NCI-H187 (cell line): Measurements from ENCODE around the gene FCMR.
A peak's percentile ranks its signal among the peaks of the same experiment; 100 is the strongest.
"Not testable (repeated sequence)": the region's sequence is repeated elsewhere in the genome, so short reads cannot be mapped to it uniquely, and the experiment has no call there.

ENCODE experiments used
- DNase-seq, 2 experiments: peaks; one replicate each; lab custom pipeline; 2025; lab: John Stamatoyannopoulos, UW

The FCMR gene

DNA sequence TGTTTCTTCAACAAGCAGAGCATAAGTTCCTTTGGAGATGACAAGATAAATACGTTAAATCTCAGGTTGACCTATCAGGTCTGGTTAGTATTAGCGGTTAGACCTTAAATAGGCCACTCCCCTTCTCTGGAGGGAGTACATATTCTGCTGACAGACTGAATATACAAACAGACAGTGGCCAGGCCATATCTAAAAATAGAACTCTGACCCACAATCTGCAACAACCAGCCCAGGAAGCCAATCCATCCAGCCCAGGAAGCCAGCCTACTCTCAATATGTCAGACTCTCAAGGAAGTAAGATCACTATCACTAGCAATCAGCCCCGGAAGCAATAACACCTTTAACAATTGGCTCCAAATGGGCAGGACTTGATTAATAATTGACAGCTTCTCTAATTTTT is 49.6 kb downstream of the FCMR start:
- DNase-seq: no peak

DNA sequence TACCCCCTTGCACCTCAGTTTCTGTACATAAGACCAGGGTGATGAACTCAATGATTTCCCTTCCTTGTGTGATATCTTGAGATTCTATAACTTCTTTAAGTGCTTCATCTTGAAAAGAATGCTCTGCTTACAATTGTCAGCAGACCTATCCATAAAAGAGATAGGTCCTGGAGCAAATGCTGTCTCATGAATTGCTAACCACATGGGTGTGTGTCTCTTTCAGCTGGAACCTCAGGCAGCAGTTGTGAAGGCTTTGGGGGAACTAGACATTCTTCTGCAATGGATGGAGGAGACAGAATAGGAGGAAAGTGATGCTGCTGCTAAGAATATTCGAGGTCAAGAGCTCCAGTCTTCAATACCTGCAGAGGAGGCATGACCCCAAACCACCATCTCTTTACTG is 53.5 kb downstream of the FCMR start:
- DNase-seq: no peak

DNA sequence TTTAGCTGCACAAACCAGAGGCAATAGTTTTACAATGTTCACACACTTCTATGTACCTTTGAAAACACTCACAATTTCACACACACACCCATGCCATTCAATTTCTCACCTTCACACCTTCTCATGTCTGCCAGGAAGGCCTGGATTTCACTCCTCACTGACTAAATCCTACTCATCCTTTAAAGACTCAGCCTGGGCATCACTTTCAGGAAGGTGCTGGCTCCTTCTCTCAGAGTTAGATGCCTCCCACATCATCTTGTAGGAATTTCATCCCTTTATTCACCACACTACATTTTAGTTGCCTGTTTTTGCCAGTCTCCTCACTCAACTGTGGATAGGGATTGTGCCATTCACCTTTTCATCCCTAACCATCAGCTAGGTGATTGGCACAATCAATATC is 54.0 kb downstream of the FCMR start:
- DNase-seq: no peak

DNA sequence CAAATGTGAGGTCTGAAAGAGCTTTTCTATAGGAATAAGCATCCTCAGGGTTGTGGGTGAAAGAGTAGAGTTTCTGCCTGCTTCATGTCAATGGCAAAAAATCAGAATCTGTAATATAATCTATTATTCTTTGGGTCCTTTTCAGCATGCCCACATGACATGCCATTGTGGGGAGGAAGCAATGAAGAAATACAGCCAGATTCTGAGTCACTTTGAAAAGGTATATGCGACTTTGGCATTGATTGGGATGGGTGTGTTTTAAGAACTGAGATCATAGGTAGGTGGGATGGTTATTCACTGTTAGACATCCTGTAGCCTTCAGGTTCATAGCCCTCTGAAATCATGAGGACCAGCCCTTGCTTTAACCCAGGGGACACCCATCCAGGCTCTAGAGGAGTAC is 54.5 kb downstream of the FCMR start:
- no peak for DNase-seq

DNA sequence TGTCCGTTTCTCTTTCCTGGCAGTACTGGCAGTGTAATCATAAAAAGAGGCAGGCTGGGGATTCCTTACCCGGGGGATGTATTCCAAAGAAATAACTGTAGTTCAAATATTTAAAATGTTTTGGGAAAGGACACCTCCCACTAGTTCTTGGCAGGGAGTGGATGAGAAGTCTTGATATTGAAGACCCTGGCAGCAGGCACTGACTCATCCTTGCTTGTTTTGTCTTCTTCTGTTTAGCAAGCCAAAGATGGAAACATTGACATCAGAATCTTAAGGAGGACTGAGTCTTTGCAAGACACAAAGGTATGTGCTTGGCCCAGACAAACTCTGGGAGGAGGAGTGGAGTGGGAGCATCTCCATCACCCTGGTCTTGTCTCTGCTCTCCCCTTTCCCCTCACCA is 55.7 kb downstream of the FCMR start:
- no peak for DNase-seq

DNA sequence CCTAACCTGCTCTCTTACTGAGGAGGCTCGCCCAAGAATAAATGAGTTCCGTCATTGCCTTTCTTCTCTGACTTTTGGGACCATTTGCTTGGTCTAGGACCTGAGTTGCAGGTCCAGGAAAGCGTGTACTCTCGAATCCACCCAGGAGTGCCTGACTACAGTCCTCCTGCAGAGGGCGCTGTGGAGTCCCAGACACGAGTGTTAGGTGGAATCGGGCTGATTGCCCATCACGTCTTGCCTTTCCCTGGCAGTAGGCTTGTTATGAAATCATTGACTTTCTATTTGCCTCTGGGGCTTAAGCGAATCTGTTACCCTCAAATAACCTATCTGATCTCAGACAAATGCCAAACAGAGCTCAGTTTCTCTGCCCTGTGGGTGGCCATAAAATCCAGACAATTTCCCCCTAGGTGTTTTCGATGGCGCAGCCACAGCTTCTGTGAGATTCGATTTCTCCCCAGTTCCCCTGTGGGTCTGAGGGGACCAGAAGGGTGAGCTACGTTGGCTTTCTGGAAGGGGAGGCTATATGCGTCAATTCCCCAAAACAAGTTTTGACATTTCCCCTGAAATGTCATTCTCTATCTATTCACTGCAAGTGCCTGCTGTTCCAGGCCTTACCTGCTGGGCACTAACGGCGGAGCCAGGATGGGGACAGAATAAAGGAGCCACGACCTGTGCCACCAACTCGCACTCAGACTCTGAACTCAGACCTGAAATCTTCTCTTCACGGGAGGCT is 56.6 kb downstream of the FCMR start, which contains the start of gene IL20:
TSS of gene IL20 (plus strand) at position 685 of the 733 bp plus-strand sequence. CDS start 230 bp downstream, outside the sequence.
- DNase-seq: peak; percentile 37 to 69

DNA sequence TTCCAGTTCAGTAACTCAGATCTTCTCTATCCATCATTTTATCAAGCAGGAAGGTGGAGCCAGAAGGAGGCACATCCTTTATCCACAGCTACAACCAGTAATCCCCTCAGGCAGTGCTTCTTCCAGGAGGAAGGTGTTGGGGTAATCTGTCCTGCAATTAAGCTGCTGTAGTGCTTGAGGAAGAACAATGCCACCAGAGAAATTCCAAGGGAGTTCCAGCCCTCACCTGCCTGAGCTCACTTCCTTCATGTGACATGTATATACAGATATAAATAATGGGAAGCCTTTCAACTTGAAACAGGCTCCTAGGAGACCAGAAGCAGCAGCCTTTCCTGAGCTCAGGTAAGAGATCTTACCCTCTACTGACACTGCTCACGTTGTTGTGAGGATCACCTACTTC is 58.5 kb downstream of the FCMR start:
- DNase-seq: no peak

DNA sequence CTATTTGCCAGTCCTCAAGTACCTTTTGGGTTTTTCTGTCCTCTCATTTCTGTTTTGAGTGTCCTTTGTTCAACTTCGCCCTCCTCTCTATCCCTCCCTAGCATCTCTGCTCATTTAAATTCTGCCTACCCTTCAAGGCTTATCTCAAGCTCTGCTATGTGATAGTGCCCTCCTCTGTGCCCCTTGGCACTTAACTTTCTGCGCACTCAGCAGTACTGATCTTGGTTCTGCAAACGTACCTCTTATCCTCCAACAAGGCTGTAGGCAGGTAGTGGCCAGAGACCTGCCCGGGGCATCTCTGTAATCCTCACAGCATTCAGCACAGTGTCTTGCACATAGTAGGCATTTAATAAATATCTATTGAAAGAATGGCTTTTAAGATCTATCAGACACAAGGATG is 61.6 kb downstream of the FCMR start:
- no peak for DNase-seq

DNA sequence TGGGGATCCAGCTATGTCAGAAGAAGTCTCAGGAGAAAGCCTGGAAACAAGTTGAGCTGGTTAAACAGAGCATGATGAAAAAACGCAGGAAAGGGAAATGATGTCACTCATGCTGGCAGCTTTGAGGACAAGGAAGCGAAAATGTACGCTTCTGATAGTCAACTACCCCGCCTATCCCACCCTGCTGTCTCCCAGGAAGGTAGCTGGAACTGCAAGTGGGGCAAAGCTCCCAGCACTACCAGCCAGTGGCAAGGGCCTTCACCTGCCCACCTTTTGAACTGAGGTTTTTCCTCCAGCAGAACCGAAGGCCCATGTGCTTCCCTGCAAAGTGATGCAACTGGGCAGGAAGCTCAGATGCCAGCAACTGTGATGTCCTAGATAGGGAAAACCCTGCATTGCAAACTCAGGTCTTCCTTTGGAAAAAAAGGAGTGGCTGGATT is 62.6 kb downstream of the FCMR start:
- DNase-seq: no peak

DNA sequence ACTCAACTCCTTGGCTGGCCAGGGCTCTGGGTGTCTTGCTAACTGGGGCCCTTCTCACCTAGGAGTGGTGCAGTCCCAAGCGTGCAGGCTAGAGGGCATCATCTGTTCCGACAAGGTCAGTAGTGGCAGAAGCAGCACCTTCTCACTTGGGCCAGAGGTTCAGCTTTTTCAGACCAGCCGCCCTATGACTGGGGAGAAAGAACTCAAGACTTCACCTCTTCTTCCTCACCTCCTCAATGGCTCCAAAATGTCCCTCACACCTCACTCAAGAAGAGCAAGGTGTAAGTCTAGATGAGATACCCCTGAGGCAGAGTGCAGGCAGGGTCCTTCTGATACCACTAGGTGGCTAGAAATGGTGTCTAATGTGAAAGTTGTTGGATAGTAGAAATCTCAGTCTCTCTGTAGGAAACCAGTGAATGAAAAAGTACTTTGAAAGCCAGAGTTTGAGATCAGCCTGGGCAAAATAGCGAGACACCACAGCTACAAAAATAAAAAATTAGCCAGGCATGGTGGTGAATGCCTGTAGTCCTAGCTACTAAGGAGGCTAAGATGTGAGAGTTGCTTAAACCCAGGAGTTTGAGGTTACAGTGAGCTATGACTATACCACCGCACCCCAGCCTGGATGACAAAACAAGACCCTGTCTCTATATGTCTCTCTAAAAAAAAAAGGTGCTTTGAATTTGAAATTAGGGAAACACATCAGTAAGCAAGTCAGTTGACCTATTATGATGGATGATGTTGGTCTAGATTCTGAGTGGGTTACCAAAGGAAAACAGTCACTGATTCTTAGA is 64.9 kb downstream of the FCMR start:
- DNase-seq: no peak

DNA sequence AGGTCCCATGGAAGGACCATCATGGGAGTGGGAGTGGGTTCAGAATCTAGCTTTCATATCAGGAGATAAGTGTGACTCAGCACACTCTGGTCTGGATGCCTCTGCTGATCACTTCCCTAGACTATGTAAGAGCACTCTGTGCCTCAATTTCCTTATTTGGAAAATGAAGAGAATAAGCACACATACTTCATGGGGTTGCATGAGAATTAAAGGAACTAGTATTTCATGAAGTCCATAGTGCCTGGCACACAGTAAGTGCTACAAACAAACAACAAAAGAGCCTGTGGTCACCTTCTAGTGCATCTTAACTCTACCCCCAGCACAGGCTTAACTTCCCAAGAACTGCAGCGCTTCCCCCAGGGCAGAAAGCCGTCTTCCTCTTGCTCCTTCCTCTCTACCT is 65.9 kb downstream of the FCMR start:
- no peak for DNase-seq

DNA sequence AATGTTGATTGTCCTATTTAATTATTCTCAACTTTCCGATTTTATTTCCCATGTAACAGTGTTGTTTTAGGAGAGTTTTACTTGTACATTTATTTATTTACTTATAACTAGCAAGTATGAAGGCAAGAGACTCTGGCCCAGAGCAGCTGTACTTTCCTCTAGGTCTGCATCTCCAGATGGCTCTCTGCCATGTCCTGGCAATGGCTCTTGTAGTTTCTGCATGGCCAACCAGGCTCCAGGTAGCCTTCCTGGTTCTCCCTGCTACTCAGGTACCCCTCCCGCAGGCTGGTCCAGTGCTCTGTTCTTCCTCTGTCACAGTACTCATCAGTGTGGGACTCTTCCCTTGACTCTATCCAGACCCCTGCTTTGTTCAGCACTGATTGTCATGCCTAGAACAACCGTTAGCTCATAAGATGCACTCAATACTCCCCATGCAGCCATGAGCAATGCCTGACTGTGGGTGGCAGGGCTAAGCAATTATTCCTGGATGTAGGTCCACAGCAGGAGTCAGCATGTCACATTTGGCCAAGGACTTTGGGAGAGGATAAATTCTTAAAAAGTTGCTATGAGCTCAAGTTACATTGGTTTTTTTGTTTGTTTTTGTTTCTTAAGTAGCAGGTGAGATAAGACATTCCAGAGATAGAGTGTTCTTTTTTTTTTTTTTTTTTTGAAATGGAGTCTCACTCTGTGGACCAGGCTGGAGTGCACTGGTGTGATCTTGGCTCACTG is 67.2 kb downstream of the FCMR start:
- no peak for DNase-seq

DNA sequence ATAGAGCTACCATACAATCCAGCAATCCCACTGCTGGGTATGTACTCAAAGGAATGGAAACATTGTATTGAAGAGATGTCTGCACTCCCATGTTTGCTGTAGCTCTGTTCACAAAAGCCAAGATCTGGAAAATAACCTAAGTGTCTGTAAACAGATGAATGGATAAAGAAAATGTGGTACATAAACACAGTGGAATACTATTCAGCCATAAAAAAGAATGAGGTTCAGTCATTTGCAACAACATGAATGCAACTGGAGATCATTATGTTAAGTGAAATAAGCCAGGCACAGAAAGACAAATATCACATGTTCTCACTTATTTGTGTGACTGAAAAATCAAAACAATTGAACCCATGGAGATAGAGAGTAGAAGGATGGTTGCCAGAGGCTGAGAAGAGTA is 68.0 kb downstream of the FCMR start:
- DNase-seq: not testable (repeated sequence)
